ENCODE measurements around the gene SCFD2. TPM values are rescaled to one million over a fixed set of nuclear protein-coding genes. Genes with fewer than 3 reads are reported as not detected.

Gene SCFD2
- total RNA-seq, 1 experiment from 2014 or later, result 8.4 TPM

- no peak for DNase-seq (ENCODE audit: low spot score)
- no peak for TF ChIP-seq EZH2 (IDR thresholded peaks at IDR 0.05; ENCODE audit: borderline replicate concordance, low read depth, low read length, poor library complexity, severe bottlenecking)
- TF ChIP-seq CTCF (conservative IDR thresholded peaks at IDR 0.05; ENCODE audit: low read depth, low read length), result no peak
- H3K27me3 ChIP-seq (replicated peaks; ENCODE audit: insufficient read depth, low read depth, low read length, poor library complexity), result no peaks in the 10 kb centered on the region
- POLR2A ChIA-PET (ENCODE audit: low non-redundant PET), result no interaction called here
- H3K4me3 ChIP-seq (ENCODE audit: low read depth, low read length, poor library complexity, severe bottlenecking), result peak overlapping the region; percentile 43
- CTCF ChIA-PET, result no interaction called here
- no peaks in the 10 kb centered on the region for H3K9me3 ChIP-seq (ENCODE audit: low read depth, low read length, poor library complexity, severe bottlenecking)
- no peaks in the 10 kb centered on the region for H3K36me3 ChIP-seq (ENCODE audit: insufficient read depth, low read length, poor library complexity, severe bottlenecking)
- no peaks in the 10 kb centered on the region for H3K4me1 ChIP-seq (ENCODE audit: insufficient read depth, low read length, poor library complexity, severe bottlenecking)
- intact Hi-C loops (cut with micrococcal nuclease; ENCODE audit: unreplicated experiment), result loop anchor here (10.0 kb wide), 1 partner anchor 148 kb away; no protein-coding TSS in a partner anchor
- no TSS peak for BruUV-seq (replicated peaks)
- no peak overlapping the region for H3K27ac ChIP-seq (ENCODE audit: low read depth, low read length, poor library complexity, severe bottlenecking)
Observed at GRCh38 chr4:52862639-52863161, 503.2 kb downstream of the SCFD2 start.

DNA sequence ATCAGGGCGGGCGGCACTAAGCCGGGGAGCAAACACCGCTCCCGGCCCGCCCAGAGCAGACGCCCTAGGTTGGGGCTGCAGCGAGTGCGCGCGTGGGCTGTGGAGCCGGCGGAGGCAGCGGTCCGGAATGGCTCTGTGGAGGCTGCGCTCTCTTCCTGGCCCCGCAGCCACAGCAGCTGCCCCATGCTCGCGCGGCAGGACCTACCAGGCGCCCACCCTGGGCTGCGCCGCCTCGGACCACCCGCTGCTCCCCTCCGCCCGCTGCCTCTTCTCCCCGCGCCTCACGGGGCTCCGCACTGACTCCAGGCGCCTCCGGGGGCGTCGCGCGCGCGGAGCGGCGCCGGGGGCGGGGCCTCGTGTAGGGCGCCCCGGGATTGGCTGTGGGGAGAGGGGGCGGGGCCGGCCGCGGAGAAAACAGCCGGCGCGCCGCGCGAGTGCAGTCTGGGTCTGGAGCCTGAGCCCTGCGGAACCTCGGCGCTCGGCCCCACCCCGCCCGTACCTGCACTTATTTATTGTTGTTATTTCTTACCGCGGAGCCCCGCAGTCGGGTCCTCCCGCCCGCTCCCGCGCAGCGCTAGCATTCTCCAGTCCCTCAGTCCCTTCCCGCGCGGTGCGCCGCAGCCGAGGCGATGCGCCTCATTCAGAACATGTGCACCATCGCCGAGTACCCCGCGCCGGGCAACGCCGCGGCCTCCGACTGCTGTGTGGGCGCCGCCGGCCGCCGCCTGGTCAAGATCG lies 503.8 kb downstream of the SCFD2 start, which contains the start of gene RASL11B:
TSS of gene RASL11B (plus strand) at position 439 of the 738 bp plus-strand sequence. CDS start at position 630, 191 bp downstream.
- DNase-seq (ENCODE audit: low spot score), result peak; percentile 76
- Histone ChIP-seq H3K9me3 (ENCODE audit: low read depth, low read length, poor library complexity, severe bottlenecking) (no peaks in the 10 kb centered on the region), H3K36me3 (ENCODE audit: insufficient read depth, low read length, poor library complexity, severe bottlenecking) (no peaks in the 10 kb centered on the region), H3K4me1 (ENCODE audit: insufficient read depth, low read length, poor library complexity, severe bottlenecking) (no peaks in the 10 kb centered on the region), H3K4me3 (ENCODE audit: low read depth, low read length, poor library complexity, severe bottlenecking) (peak within 1 kb of the TSS; percentile 43), H3K27me3 (replicated peaks; ENCODE audit: insufficient read depth, low read depth, low read length, poor library complexity) (no peaks in the 10 kb centered on the region), H3K27ac (ENCODE audit: low read depth, low read length, poor library complexity, severe bottlenecking) (no peak within 1 kb of the TSS)
- intact Hi-C loops (cut with micrococcal nuclease; ENCODE audit: unreplicated experiment), result loop anchor here (10.0 kb wide), 1 partner anchor 147 kb away; no protein-coding TSS in a partner anchor
- BruUV-seq (replicated peaks), result no TSS peak
- CTCF ChIA-PET, result no interaction called here
- POLR2A ChIA-PET (ENCODE audit: low non-redundant PET), result no interaction called here
- no peak for TF ChIP-seq EZH2 (IDR thresholded peaks at IDR 0.05; ENCODE audit: borderline replicate concordance, low read depth, low read length, poor library complexity, severe bottlenecking)

GRCh38 chr4:52861171-52861823 lies 504.6 kb downstream of the SCFD2 start:
- Histone ChIP-seq H3K4me3 (ENCODE audit: low read depth, low read length, poor library complexity, severe bottlenecking) (peak overlapping the region; percentile 43), H3K36me3 (ENCODE audit: insufficient read depth, low read length, poor library complexity, severe bottlenecking) (no peaks in the 10 kb centered on the region), H3K27me3 (replicated peaks; ENCODE audit: insufficient read depth, low read depth, low read length, poor library complexity) (no peaks in the 10 kb centered on the region), H3K9me3 (ENCODE audit: low read depth, low read length, poor library complexity, severe bottlenecking) (no peaks in the 10 kb centered on the region), H3K27ac (ENCODE audit: low read depth, low read length, poor library complexity, severe bottlenecking) (no peak overlapping the region), H3K4me1 (ENCODE audit: insufficient read depth, low read length, poor library complexity, severe bottlenecking) (no peaks in the 10 kb centered on the region)
- no peak for TF ChIP-seq EZH2 (IDR thresholded peaks at IDR 0.05; ENCODE audit: borderline replicate concordance, low read depth, low read length, poor library complexity, severe bottlenecking)
- no peak for TF ChIP-seq CTCF (conservative IDR thresholded peaks at IDR 0.05; ENCODE audit: low read depth, low read length)
- CTCF ChIA-PET, result no interaction called here
- no TSS peak for BruUV-seq (replicated peaks)
- DNase-seq (ENCODE audit: low spot score), result no peak
- intact Hi-C loops (cut with micrococcal nuclease; ENCODE audit: unreplicated experiment), result loop anchor here (10.0 kb wide), 1 partner anchor 146 kb away; no protein-coding TSS in a partner anchor
- POLR2A ChIA-PET (ENCODE audit: low non-redundant PET), result no interaction called here

Measured in A673 (cell line).